ENCODE results near the gene TTC1.

- TF ChIP-seq POLR2A (IDR thresholded peaks at IDR 0.05; ENCODE audit: low read length) (no peak), GATA1 (IDR thresholded peaks at IDR 0.05; ENCODE audit: low read depth, low read length) (no peak)
Observed at GRCh38 chr5:160071916-160072315, 63.0 kb downstream of the TTC1 start.
